Measurements from ENCODE around the gene SPDYC. TPM values are rescaled to one million over a fixed set of nuclear protein-coding genes. Genes with fewer than 3 reads are reported as not detected.

Gene SPDYC
- total RNA-seq, result not detected

DNA sequence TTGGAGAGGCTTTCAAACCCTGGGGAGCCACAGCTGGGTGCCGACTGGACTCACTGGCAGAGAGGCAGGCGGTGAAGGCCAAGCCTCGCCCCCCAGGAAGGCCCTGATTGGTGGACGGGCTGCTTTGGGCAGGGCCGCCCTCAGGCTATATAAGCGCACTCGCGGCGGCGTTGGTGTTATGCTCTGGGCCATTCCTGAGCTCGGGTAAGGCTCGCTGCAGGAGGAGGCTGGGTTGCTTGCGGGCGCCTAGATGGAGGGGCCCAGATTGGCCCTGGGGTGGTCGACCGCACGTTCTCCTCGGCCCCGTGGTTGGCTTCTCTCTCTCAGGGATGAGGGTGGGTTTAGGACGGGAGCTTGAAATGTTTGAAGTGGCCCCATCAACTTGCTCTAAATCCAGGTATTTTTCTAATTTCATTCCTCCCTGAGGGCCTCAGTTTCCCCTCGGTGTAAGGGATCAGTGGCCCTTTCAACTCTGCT, at the start of gene SPDYC:
Gene SPDYC, plus strand, starts transcription at position 176 of the 477 bp plus-strand sequence. CDS start 1,125 bp downstream, outside the sequence.
- no peak within 1 kb of the TSS for H3K4me3 ChIP-seq
- no peaks in the 10 kb centered on the region for H3K27me3 ChIP-seq
- DNase-seq, result no peak
- no peak within 1 kb of the TSS for H3K9ac ChIP-seq (ENCODE audit: low read depth in 2 of 2, low read length in 2 of 2)
- H3K4me1 ChIP-seq, result no peaks in the 10 kb centered on the region
- intact Hi-C loops (cut with DNase I), result no loop called here
- no peaks in the 10 kb centered on the region for H3K36me3 ChIP-seq
- H3K27ac ChIP-seq, result no peak within 1 kb of the TSS
- H3K9me3 ChIP-seq, result no peaks in the 10 kb centered on the region
- no peak for TF ChIP-seq CTCF (IDR thresholded peaks at IDR 0.05)

DNA sequence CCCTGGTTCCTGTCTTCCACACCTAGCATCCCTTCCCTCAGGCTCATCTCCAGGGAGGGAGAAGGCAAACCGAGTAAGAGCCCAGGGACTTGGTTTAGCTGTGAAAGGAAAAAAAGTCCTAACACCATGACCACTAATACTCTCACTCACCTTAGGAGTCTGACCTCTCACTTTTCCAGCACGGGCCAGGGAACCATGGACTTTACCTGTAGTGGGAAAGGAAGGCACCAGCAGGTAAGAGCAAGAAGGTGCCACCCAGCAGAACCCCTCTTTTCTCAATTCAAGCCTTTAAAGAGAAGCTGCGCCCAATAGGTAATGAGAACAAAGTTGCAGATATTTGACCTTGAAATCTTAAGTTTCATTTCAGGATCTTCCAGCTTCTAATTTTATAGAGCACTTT, 49.2 kb upstream of the SPDYC start:
- Histone ChIP-seq H3K27ac (peak overlapping the region; percentile 90), H3K9me3 (no peaks in the 10 kb centered on the region), H3K4me1 (peaks cover 17% of the 10 kb centered on the region), H3K27me3 (no peaks in the 10 kb centered on the region), H3K36me3 (peaks cover 27% of the 10 kb centered on the region), H3K9ac (ENCODE audit: low read depth in 2 of 2, low read length in 2 of 2) (peak overlapping the region; percentile 77 to 98), H3K4me3 (peak overlapping the region; percentile 94)
- DNase-seq, result no peak
- intact Hi-C loops (cut with DNase I), result loop anchor here (5.0 kb wide), 1 partner anchor 61 kb away; the partner anchor contains the start of gene CAPN1
- TF ChIP-seq CTCF (IDR thresholded peaks at IDR 0.05), result no peak

DNA sequence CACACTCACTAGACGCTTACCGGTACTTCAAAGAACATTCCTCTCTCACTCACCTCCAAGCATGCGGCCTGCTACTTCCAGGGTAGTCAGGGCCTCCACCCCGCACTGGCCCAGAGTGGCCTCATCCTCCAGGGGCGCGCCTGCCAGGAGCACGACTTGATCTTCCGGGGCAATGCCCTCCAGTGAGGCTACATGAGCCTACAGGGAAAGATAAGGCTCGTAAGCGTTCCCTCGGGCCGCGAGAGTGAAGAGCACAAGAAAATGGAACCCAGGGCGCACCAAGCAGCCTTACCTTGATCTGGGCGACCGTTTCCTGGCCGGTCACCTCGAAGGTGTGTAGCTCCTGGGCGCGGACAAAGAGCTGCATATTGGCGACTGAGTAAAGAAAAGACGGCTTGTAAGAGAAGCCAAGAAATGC, 48.6 kb upstream of the SPDYC start:
- peaks cover 11% of the 10 kb centered on the region for H3K4me1 ChIP-seq
- DNase-seq, result no peak
- intact Hi-C loops (cut with DNase I), result loop anchor here (5.0 kb wide), 1 partner anchor 61 kb away; the partner anchor contains the start of gene CAPN1

GRCh38 chr11:65121865-65122696, 48.0 kb upstream of the SPDYC start, which contains the start of the genes FAU and MRPL49:
Gene FAU (minus strand): TSS chr11:65122134. CDS start chr11:65121813, 321 bp downstream.
Gene MRPL49 (plus strand): TSS chr11:65122321. CDS start chr11:65122347, 26 bp downstream.
- intact Hi-C loops (cut with DNase I), result loop anchor here (5.0 kb wide), 1 partner anchor 60 kb away; the partner anchor contains the start of gene CAPN1
- no peak for TF ChIP-seq CTCF (IDR thresholded peaks at IDR 0.05)
- DNase-seq, result peak; percentile 99
- peaks cover 28% of the 10 kb centered on the region for H3K36me3 ChIP-seq
- H3K27me3 ChIP-seq, result no peaks in the 10 kb centered on the region
- peak within 1 kb of the TSS; percentile 94 for H3K4me3 ChIP-seq
- H3K9ac ChIP-seq (ENCODE audit: low read depth in 2 of 2, low read length in 2 of 2), result peak within 1 kb of the TSS; percentile 83 to 98
- H3K27ac ChIP-seq, result peak within 1 kb of the TSS; percentile 90
- H3K4me1 ChIP-seq, result peaks cover 7% of the 10 kb centered on the region
- no peaks in the 10 kb centered on the region for H3K9me3 ChIP-seq

More for the DNA sequence above, 48.6 kb upstream of the SPDYC start:
- Histone ChIP-seq H3K9me3 (no peaks in the 10 kb centered on the region), H3K4me3 (peak overlapping the region; percentile 94), H3K36me3 (peaks cover 28% of the 10 kb centered on the region), H3K27ac (peak overlapping the region; percentile 90), H3K27me3 (no peaks in the 10 kb centered on the region), H3K9ac (ENCODE audit: low read depth in 2 of 2, low read length in 2 of 2) (peak overlapping the region; percentile 77 to 98)
- no peak for TF ChIP-seq CTCF (IDR thresholded peaks at IDR 0.05)

DNA sequence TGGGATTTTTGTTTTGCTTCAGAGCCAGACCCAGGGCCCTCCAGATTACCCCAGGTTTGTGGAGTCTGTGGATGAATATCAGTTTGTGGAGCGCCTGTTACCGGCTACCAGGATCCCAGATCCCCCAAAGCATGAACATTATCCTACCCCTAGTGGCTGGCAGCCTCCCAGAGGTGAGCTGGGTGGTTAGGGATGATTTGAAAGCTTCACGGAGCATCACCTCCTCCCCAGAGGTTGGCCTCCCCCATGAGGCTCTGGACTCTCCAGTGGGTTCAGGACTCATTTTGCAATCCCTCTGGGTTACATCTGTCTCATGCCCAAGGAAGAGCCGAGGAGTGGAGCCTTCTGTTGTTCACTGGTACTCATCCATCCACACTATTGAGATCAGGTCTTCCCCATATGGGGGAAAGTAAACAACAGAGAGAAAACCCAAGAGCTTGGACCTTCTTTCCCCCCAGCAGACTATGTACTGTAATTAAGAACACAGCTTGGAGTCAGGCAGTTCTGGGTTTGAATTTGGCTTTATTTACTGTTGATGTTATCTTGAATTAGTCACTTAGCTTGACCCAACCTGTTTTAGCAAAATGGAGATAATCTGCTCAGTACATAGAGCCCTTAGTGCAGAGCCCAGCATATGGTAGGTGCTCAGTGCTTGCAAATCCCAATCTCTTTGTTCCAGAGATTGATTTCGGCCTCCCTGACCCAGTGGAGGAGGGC, 45.4 kb upstream of the SPDYC start:
- no peak for DNase-seq
- H3K4me3 ChIP-seq, result no peak overlapping the region
- intact Hi-C loops (cut with DNase I), result loop anchor here (5.0 kb wide), 1 partner anchor 58 kb away; the partner anchor contains the start of gene CAPN1
- H3K9ac ChIP-seq (ENCODE audit: low read depth in 2 of 2, low read length in 2 of 2), result no peak overlapping the region
- H3K36me3 ChIP-seq, result peaks cover 49% of the 10 kb centered on the region
- H3K27ac ChIP-seq, result no peak overlapping the region
- H3K27me3 ChIP-seq, result no peaks in the 10 kb centered on the region
- H3K4me1 ChIP-seq, result peaks cover 7% of the 10 kb centered on the region
- H3K9me3 ChIP-seq, result no peaks in the 10 kb centered on the region
- no peak for TF ChIP-seq CTCF (IDR thresholded peaks at IDR 0.05)

Data from colonic mucosa (tissue), 4 donors.